ENCODE data around the gene RDX. TPM values are rescaled to one million over a fixed set of nuclear protein-coding genes. Genes with fewer than 3 reads are reported as not detected.

RDX gene
- total and polyA plus RNA-seq, 2 of the 8 experiments (the other 6 are each of a cell fraction or from before 2014, with no cell fraction given), result 27.4 to 100 TPM

DNA sequence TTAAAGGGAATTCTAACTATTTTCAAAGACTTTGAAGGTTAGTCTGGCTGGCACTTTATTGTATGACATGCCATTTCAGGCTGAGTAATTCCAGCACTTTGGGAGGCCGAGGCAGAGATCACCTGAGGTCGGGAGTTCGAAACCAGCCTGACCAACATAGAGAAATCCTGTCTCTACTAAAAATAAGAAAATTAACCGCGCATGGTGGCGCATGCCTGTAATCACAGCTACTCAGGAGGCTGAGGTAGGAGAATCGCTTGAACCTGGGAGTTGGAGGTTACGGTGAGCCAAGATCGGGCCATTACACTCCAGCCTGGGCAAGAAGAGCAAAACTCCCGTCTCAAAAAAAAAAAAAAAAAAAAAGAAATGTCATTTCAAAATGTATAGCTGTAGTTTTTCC, 95.6 kb downstream of the RDX start:
- Histone ChIP-seq H3K4me1 (replicated peaks in 1 of 4; ENCODE audit: control insufficient read depth in 3 of 4, insufficient read depth in 4 of 4, low read length in 3 of 4) (peaks cover 0 to 8% (median 4%) of the 10 kb centered on the region in 4 experiments; a peak in 6 of 7 replicates), H3K18ac (ENCODE audit: extremely low read depth, low read length) (no peak overlapping the region), H3K9ac (replicated peaks in 1 of 4; ENCODE audit: extremely low read depth in 1 of 4, low read depth in 3 of 4, low read length in 3 of 4) (no peak overlapping the region), H4K5ac (ENCODE audit: insufficient read length, low read depth, low read length) (no peak overlapping the region), H3K23me2 (ENCODE audit: low read depth, low read length) (no peaks in the 10 kb centered on the region; the same call in 1 of the 2 replicates), H3K4me2 (ENCODE audit: insufficient read depth in 1 of 2, low read depth in 2 of 2, low read length in 2 of 2) (no peak overlapping the region), H3K36me3 (ENCODE audit: control insufficient read depth in 2 of 4, insufficient read depth in 4 of 4, low read length in 3 of 4) (no peaks in the 10 kb centered on the region), H3K79me1 (ENCODE audit: low read depth, low read length) (no peaks in the 10 kb centered on the region), H2BK5ac (ENCODE audit: low read depth, low read length) (no peak overlapping the region), H3K56ac (replicated peaks; ENCODE audit: insufficient read length, low read depth, low read length) (no peak overlapping the region), H2AFZ (ENCODE audit: low read length) (no peak overlapping the region), H3K27ac (ENCODE audit: low read depth, low read length) (no peak overlapping the region), H2BK20ac (ENCODE audit: low read length) (no peak overlapping the region), H4K20me1 (replicated peaks in 1 of 2; ENCODE audit: control insufficient read depth in 1 of 2, insufficient read depth in 2 of 2, low read length in 2 of 2) (no peaks in the 10 kb centered on the region), H3K23ac (ENCODE audit: insufficient read length) (no peak overlapping the region), H2AK5ac (ENCODE audit: low read depth, low read length) (no peak overlapping the region), H3K14ac (ENCODE audit: insufficient read length) (no peak overlapping the region), H2BK120ac (replicated peaks; ENCODE audit: low read depth, low read length) (no peak overlapping the region), H2BK15ac (ENCODE audit: low read length) (no peak overlapping the region), H2BK12ac (ENCODE audit: low read depth, low read length) (no peak overlapping the region), H3K9me3 (ENCODE audit: insufficient read depth in 2 of 2, low read depth in 1 of 2, low read length in 1 of 2) (no peaks in the 10 kb centered on the region), H3K79me2 (ENCODE audit: control insufficient read depth in 1 of 2, insufficient read depth in 2 of 2, low read length in 2 of 2) (no peaks in the 10 kb centered on the region), H3K4me3 (ENCODE audit: extremely low read depth in 1 of 4, insufficient read depth in 2 of 4, low read depth in 3 of 4, low read length in 4 of 4) (no peak overlapping the region), H4K8ac (ENCODE audit: extremely low read depth, insufficient read depth, low read length) (no peak overlapping the region), H3K27me3 (replicated peaks in 1 of 4; ENCODE audit: control insufficient read depth in 3 of 4, extremely low read depth in 1 of 4, insufficient read depth in 3 of 4, low read length in 3 of 4) (no peaks in the 10 kb centered on the region), H4K91ac (replicated peaks; ENCODE audit: insufficient read length, low read length) (no peak overlapping the region), H3K4ac (replicated peaks; ENCODE audit: insufficient read length, low read depth, low read length) (no peak overlapping the region)
- 92% methylated on average over 9 of the region's 10 CpGs; no CpG with 5 or more reads in 1 of the 2 experiments for WGBS, 2 experiments (ENCODE audit: extremely low coverage in 1 of 2, insufficient coverage in 1 of 2, insufficient read length in 1 of 2, insufficient replicate concordance in 2 of 2, low coverage in 1 of 2, low lambda C conversion rate in 2 of 2, missing lambda C conversion rate in 1 of 2)
- POLR2A ChIA-PET (ENCODE audit: partially characterized antibody), result interaction anchor here (0.8 kb wide), 1 partner anchor 230 kb away, joined by 3 read pairs; no protein-coding TSS in a partner anchor
- FAIRE-seq (no peak), DNase-seq (ENCODE audit: low read depth in 1 of 2, low spot score in 2 of 2) (no peak)
- CTCF ChIA-PET (ENCODE audit: partially characterized antibody), result interaction anchor here (0.7 to 12.7 kb wide), 39 partner anchors 9 to 1612 kb away, joined by 3 to 130 read pairs (median 5); partner anchors contain the start of gene FDX1
- TF ChIP-seq ZNF274 (IDR thresholded peaks at IDR 0.05; ENCODE audit: borderline replicate concordance, extremely low read depth, low read length) (no peak), JUN (IDR thresholded peaks at IDR 0.05; ENCODE audit: low read depth, low read length) (no peak)

Measured in H1 (cell line).